GM23338 (cell line): ENCODE results near the gene BSPH1. TPM values are rescaled to one million over a fixed set of nuclear protein-coding genes. Genes with fewer than 3 reads are reported as not detected.

ENCODE experiments used
- ATAC-seq: fragments of 200-7000 bp; cut with Tn5 transposase; 3 replicates; pipeline ENCODE4 v1.9.1; 2020
- DNase-seq: peaks from one replicate; pipeline ENCODE4 v3.0.0-alpha.2; 2015; ENCODE audit warnings: low spot score
- H2AFZ ChIP-seq: fragments of 200-600 bp; sonication (generic); 2 replicates; pipeline ENCODE4 v1.8.0; 2016; ENCODE audit warnings: antibody characterized with exemption, mild to moderate bottlenecking, moderate library complexity
- H3F3A ChIP-seq: fragments of 200-600 bp; sonication (generic); replicated peaks from 2 replicates; pipeline ENCODE4 v1.8.0; 2017; ENCODE audit warnings: antibody characterized with exemption, mixed run types, low read depth
- H3K27ac ChIP-seq: fragments of 200-600 bp; sonication (generic); 2 replicates; pipeline ENCODE4 v1.6.1; 2016; ENCODE audit warnings: low read depth
- H3K27me3 ChIP-seq: fragments of 200-600 bp; sonication (generic); 2 replicates; pipeline ENCODE4 v1.8.0; 2016; ENCODE audit warnings: mild to moderate bottlenecking, mixed run types, moderate library complexity; ENCODE audit not compliant: insufficient read depth
- H3K36me3 ChIP-seq: fragments of 200-600 bp; sonication (generic); 2 replicates; pipeline ENCODE4 v1.8.0; 2016; ENCODE audit warnings: mild to moderate bottlenecking; ENCODE audit not compliant: insufficient read depth
- H3K4me1 ChIP-seq: fragments of 200-600 bp; sonication (generic); 2 replicates; pipeline ENCODE4 v1.8.0; 2016; ENCODE audit warnings: mild to moderate bottlenecking, moderate library complexity; ENCODE audit not compliant: insufficient read depth
- H3K4me2 ChIP-seq: fragments of 200-600 bp; sonication (generic); 2 replicates; pipeline ENCODE4 v1.7.1; 2017; ENCODE audit warnings: mixed run types
- H3K4me3 ChIP-seq: fragments of 200-600 bp; sonication (generic); 2 replicates; pipeline ENCODE4 v1.6.1; 2016; ENCODE audit warnings: mixed run types
- H3K79me2 ChIP-seq: fragments of 200-600 bp; sonication (generic); replicated peaks from 2 replicates; pipeline ENCODE4 v1.8.0; 2017; ENCODE audit warnings: mild to moderate bottlenecking; ENCODE audit not compliant: insufficient read depth
- H3K9me2 ChIP-seq: fragments of 200-600 bp; sonication (generic); 2 replicates; pipeline ENCODE4 v1.8.0; 2017; ENCODE audit not compliant: insufficient read depth
- H4K20me1 ChIP-seq: fragments of 200-600 bp; sonication (generic); replicated peaks from 2 replicates; pipeline ENCODE4 v1.8.0; 2017; ENCODE audit warnings: mild to moderate bottlenecking; ENCODE audit not compliant: insufficient read depth
- H3K27ac Mint-ChIP-seq: 2 replicates; pipeline ENCODE4 v1.8.0; 2020; ENCODE audit warnings: inconsistent platforms, mild to moderate bottlenecking, moderate library complexity, mixed read lengths
- H3K27me3 Mint-ChIP-seq: 3 replicates; pipeline ENCODE4 v1.8.0; 2022; ENCODE audit warnings: low read depth, mild to moderate bottlenecking, moderate library complexity, mixed read lengths, inconsistent platforms; ENCODE audit not compliant: insufficient read depth, poor library complexity
- H3K36me3 Mint-ChIP-seq: 3 replicates; pipeline ENCODE4 v1.8.0; 2021; ENCODE audit warnings: low read depth, mild to moderate bottlenecking, inconsistent platforms, moderate library complexity, mixed read lengths
- H3K4me1 Mint-ChIP-seq: 3 replicates; pipeline ENCODE4 v1.8.0; 2020; ENCODE audit warnings: mild to moderate bottlenecking, inconsistent platforms, mixed read lengths
- H3K4me3 Mint-ChIP-seq: 3 replicates; pipeline ENCODE4 v1.8.0; 2021; ENCODE audit warnings: moderate library complexity, mild to moderate bottlenecking, inconsistent platforms, mixed read lengths
- H3K9me3 Mint-ChIP-seq: 3 replicates; pipeline ENCODE4 v1.8.0; 2020; ENCODE audit warnings: moderate library complexity, mild to moderate bottlenecking, inconsistent platforms, mixed read lengths
- CREB1 ChIP-seq: fragments of 250-450 bp; sonication (Bioruptor Pico); IDR thresholded peaks from 2 replicates; pipeline ENCODE4 v1.5.0; 2020; ENCODE audit warnings: low read depth, mild to moderate bottlenecking, moderate library complexity
- EZH2 ChIP-seq: fragments of 200-600 bp; sonication (generic); IDR thresholded peaks from one replicate; pipeline ENCODE4 v1.8.0; 2017; ENCODE audit warnings: antibody characterized with exemption, mild to moderate bottlenecking, low read depth; ENCODE audit not compliant: unreplicated experiment
- EZH2phosphoT487 ChIP-seq: fragments of 200-600 bp; sonication (generic); IDR thresholded peaks from one replicate; pipeline ENCODE4 v1.8.1; 2018; ENCODE audit warnings: antibody characterized with exemption; ENCODE audit not compliant: unreplicated experiment
- JUNB ChIP-seq: IDR thresholded peaks from one replicate; pipeline ENCODE4 v1.6.1; 2016; ENCODE audit warnings: antibody characterized with exemption; ENCODE audit not compliant: unreplicated experiment
- NANOG ChIP-seq: IDR thresholded peaks from 2 replicates; pipeline ENCODE4 v1.6.1; 2016; ENCODE audit warnings: antibody characterized with exemption, borderline replicate concordance
- POLR2AphosphoS5 ChIP-seq: IDR thresholded peaks from 2 replicates; pipeline ENCODE4 v1.6.1; 2016; ENCODE audit warnings: antibody characterized with exemption, low read depth
- STAT1 ChIP-seq: IDR thresholded peaks from one replicate; pipeline ENCODE4 v1.6.1; 2016; ENCODE audit warnings: antibody characterized with exemption; ENCODE audit not compliant: unreplicated experiment
- ZNF114 ChIP-seq: fragments of 250-450 bp; sonication (Bioruptor Pico); IDR thresholded peaks from 2 replicates; pipeline ENCODE4 v1.5.0; 2020; ENCODE audit warnings: mild to moderate bottlenecking, moderate library complexity
- polyA plus RNA-seq: library from polyadenylated mRNA; unstranded; fragments of >200 nt; fragmentation: Nextera tagmentation; extraction: Ambion mirVana; gene quantifications from 2 replicates; pipeline ENCODE4 v1.2.1, GENCODE V29; 2016
- total RNA-seq: library from RNA; depleted of rRNA; stranded (reverse); fragments of >200 nt; shearing (Covaris generic); gene quantifications from 2 replicates; pipeline ENCODE4 v1.2.3, GENCODE V29; 2014
- TF ChIP-seq, protein P1 (sequence below), 2 experiments: fragments of 200-600 bp in 1 of 2; sonication (generic) in 1 of 2; conservative IDR thresholded peaks; 2 replicates each; pipeline versions ENCODE4 v1.5.1 to v1.6.1; 2016 to 2017; ENCODE audit warnings: antibody characterized with exemption in 2 of 2, low read depth in 2 of 2, mild to moderate bottlenecking in 2 of 2, moderate library complexity in 1 of 2
- TF ChIP-seq, protein P2 (sequence below): IDR thresholded peaks from one replicate; pipeline ENCODE4 v1.6.1; 2018; ENCODE audit warnings: antibody characterized with exemption; ENCODE audit not compliant: unreplicated experiment
- TF ChIP-seq, protein P3 (sequence below): IDR thresholded peaks from 2 replicates; pipeline ENCODE4 v1.6.1; 2016; ENCODE audit warnings: antibody characterized with exemption

The BSPH1 gene
- total and polyA plus RNA-seq, 2 experiments from 2014 or later = not detected

DNA sequence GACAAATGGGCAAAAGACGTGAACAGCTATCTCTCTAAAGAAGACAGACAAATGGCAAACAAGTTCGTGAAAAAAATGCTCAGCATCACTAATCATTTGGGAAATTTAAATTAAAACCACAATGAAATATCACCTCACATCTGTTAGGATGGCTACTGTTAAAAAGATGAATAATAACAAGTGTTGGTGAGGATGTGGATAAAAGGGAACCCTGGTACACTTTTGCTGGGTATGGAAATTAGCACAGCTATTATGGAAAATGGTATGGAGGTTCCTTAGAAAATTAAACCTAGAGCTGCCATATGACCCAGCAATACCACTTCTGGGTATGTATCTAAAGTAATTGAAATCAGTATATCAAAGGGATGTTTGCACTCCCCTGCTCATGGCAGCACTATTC, 44.8 kb upstream of the BSPH1 start:
- no peaks in the 10 kb centered on the region for H3K79me2 ChIP-seq
- no peaks in the 10 kb centered on the region for H3K36me3 Mint-ChIP-seq
- no peak overlapping the region for H3K4me2 ChIP-seq
- ATAC-seq = no peak
- TF ChIP-seq ZNF114 (CRISPR knock-in tag) = no peak
- TF ChIP-seq POLR2AphosphoS5 = no peak
- TF ChIP-seq, protein P1, sequence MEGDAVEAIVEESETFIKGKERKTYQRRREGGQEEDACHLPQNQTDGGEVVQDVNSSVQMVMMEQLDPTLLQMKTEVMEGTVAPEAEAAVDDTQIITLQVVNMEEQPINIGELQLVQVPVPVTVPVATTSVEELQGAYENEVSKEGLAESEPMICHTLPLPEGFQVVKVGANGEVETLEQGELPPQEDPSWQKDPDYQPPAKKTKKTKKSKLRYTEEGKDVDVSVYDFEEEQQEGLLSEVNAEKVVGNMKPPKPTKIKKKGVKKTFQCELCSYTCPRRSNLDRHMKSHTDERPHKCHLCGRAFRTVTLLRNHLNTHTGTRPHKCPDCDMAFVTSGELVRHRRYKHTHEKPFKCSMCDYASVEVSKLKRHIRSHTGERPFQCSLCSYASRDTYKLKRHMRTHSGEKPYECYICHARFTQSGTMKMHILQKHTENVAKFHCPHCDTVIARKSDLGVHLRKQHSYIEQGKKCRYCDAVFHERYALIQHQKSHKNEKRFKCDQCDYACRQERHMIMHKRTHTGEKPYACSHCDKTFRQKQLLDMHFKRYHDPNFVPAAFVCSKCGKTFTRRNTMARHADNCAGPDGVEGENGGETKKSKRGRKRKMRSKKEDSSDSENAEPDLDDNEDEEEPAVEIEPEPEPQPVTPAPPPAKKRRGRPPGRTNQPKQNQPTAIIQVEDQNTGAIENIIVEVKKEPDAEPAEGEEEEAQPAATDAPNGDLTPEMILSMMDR (conservative IDR thresholded peaks at IDR 0.05; ENCODE audit: low read depth in 2 of 2) = no peak
- no peak for TF ChIP-seq CREB1 (CRISPR knock-in tag)
- TF ChIP-seq EZH2phosphoT487 = no peak
- TF ChIP-seq EZH2 = no peak
- no peak for TF ChIP-seq STAT1
- no peak for TF ChIP-seq JUNB
- TF ChIP-seq, protein P2, sequence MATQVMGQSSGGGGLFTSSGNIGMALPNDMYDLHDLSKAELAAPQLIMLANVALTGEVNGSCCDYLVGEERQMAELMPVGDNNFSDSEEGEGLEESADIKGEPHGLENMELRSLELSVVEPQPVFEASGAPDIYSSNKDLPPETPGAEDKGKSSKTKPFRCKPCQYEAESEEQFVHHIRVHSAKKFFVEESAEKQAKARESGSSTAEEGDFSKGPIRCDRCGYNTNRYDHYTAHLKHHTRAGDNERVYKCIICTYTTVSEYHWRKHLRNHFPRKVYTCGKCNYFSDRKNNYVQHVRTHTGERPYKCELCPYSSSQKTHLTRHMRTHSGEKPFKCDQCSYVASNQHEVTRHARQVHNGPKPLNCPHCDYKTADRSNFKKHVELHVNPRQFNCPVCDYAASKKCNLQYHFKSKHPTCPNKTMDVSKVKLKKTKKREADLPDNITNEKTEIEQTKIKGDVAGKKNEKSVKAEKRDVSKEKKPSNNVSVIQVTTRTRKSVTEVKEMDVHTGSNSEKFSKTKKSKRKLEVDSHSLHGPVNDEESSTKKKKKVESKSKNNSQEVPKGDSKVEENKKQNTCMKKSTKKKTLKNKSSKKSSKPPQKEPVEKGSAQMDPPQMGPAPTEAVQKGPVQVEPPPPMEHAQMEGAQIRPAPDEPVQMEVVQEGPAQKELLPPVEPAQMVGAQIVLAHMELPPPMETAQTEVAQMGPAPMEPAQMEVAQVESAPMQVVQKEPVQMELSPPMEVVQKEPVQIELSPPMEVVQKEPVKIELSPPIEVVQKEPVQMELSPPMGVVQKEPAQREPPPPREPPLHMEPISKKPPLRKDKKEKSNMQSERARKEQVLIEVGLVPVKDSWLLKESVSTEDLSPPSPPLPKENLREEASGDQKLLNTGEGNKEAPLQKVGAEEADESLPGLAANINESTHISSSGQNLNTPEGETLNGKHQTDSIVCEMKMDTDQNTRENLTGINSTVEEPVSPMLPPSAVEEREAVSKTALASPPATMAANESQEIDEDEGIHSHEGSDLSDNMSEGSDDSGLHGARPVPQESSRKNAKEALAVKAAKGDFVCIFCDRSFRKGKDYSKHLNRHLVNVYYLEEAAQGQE = no peak
- TF ChIP-seq, protein P3, sequence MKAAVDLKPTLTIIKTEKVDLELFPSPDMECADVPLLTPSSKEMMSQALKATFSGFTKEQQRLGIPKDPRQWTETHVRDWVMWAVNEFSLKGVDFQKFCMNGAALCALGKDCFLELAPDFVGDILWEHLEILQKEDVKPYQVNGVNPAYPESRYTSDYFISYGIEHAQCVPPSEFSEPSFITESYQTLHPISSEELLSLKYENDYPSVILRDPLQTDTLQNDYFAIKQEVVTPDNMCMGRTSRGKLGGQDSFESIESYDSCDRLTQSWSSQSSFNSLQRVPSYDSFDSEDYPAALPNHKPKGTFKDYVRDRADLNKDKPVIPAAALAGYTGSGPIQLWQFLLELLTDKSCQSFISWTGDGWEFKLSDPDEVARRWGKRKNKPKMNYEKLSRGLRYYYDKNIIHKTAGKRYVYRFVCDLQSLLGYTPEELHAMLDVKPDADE = no peak
- TF ChIP-seq NANOG = no peak
- H3K27ac Mint-ChIP-seq = no peak overlapping the region
- no peaks in the 10 kb centered on the region for H3K4me1 ChIP-seq
- peaks cover 25% of the 10 kb centered on the region for H3K9me3 Mint-ChIP-seq
- no peaks in the 10 kb centered on the region for H3K27me3 ChIP-seq
- H3K4me1 Mint-ChIP-seq = no peaks in the 10 kb centered on the region
- H3K4me3 Mint-ChIP-seq = no peak overlapping the region
- no peak overlapping the region for H3K27ac ChIP-seq
- peaks cover 6% of the 10 kb centered on the region for H3K9me2 ChIP-seq
- peaks cover 9% of the 10 kb centered on the region for H3K27me3 Mint-ChIP-seq
- DNase-seq = no peak
- H4K20me1 ChIP-seq = no peaks in the 10 kb centered on the region
- H2AFZ ChIP-seq = no peak overlapping the region
- H3K36me3 ChIP-seq = no peaks in the 10 kb centered on the region
- no peaks in the 10 kb centered on the region for H3F3A ChIP-seq
- no peak overlapping the region for H3K4me3 ChIP-seq
